Measurements from ENCODE around the gene OPRL1. TPM values are rescaled to one million over a fixed set of nuclear protein-coding genes. Genes with fewer than 3 reads are reported as not detected.
A peak's percentile ranks its signal among the peaks of the same experiment; 100 is the strongest.

The OPRL1 gene
- total and polyA plus RNA-seq, 2 of the 8 experiments (the other 6 are each of a cell fraction or from before 2014, with no cell fraction given): 0.63 to 0.98 TPM

GRCh38 chr20:64099086-64099786 lies 19.4 kb downstream of the OPRL1 start:
- H2BK15ac ChIP-seq (ENCODE audit: low read length): no peak overlapping the region
- H4K91ac ChIP-seq (replicated peaks; ENCODE audit: insufficient read length, low read length): no peak overlapping the region
- H3K36me3 ChIP-seq (ENCODE audit: control insufficient read depth in 2 of 4, insufficient read depth in 4 of 4, low read length in 3 of 4): no peaks in the 10 kb centered on the region
- peaks cover 0 to 3% of the 10 kb centered on the region in 2 experiments for H4K20me1 ChIP-seq (replicated peaks in 1 of 2; ENCODE audit: control insufficient read depth in 1 of 2, insufficient read depth in 2 of 2, low read length in 2 of 2)
- FAIRE-seq (no peak), DNase-seq (ENCODE audit: low read depth in 1 of 2, low spot score in 2 of 2) (no peak)
- no peak overlapping the region; a peak in 1 of 7 replicates for H3K9ac ChIP-seq (replicated peaks in 1 of 4; ENCODE audit: extremely low read depth in 1 of 4, low read depth in 3 of 4, low read length in 3 of 4)
- no peak overlapping the region for H3K14ac ChIP-seq (ENCODE audit: insufficient read length)
- H3K56ac ChIP-seq (replicated peaks; ENCODE audit: insufficient read length, low read depth, low read length): no peak overlapping the region
- H4K5ac ChIP-seq (ENCODE audit: insufficient read length, low read depth, low read length): no peak overlapping the region
- no peak overlapping the region for H3K4ac ChIP-seq (replicated peaks; ENCODE audit: insufficient read length, low read depth, low read length)
- H3K9me3 ChIP-seq (ENCODE audit: insufficient read depth in 2 of 2, low read depth in 1 of 2, low read length in 1 of 2): no peaks in the 10 kb centered on the region
- H2BK120ac ChIP-seq (replicated peaks; ENCODE audit: low read depth, low read length): no peak overlapping the region
- no peaks in the 10 kb centered on the region for H3K79me2 ChIP-seq (ENCODE audit: control insufficient read depth in 1 of 2, insufficient read depth in 2 of 2, low read length in 2 of 2)
- H2BK12ac ChIP-seq (ENCODE audit: low read depth, low read length): peak overlapping the region; percentile 27; the same call in 1 of the 2 replicates
- no peak overlapping the region for H3K27ac ChIP-seq (ENCODE audit: low read depth, low read length)
- peaks cover 2 to 26% (median 21%) of the 10 kb centered on the region in 4 experiments for H3K27me3 ChIP-seq (replicated peaks in 1 of 4; ENCODE audit: control insufficient read depth in 3 of 4, extremely low read depth in 1 of 4, insufficient read depth in 3 of 4, low read length in 3 of 4)
- no peak overlapping the region for H3K18ac ChIP-seq (ENCODE audit: extremely low read depth, low read length)
- no peak overlapping the region for H2BK5ac ChIP-seq (ENCODE audit: low read depth, low read length)
- H3K4me3 ChIP-seq (ENCODE audit: extremely low read depth in 1 of 4, insufficient read depth in 2 of 4, low read depth in 3 of 4, low read length in 4 of 4): no peak overlapping the region
- POLR2A ChIA-PET (ENCODE audit: partially characterized antibody): interaction anchor here (1.1 kb wide), 2 partner anchors 9 to 15 kb away, joined by 3 to 5 read pairs; partner anchors contain the start of gene LKAAEAR1
- no peak overlapping the region for H3K4me2 ChIP-seq (ENCODE audit: insufficient read depth in 1 of 2, low read depth in 2 of 2, low read length in 2 of 2)
- no peak overlapping the region for H2AFZ ChIP-seq (ENCODE audit: low read length)
- H3K79me1 ChIP-seq (ENCODE audit: low read depth, low read length): no peaks in the 10 kb centered on the region
- H4K8ac ChIP-seq (ENCODE audit: extremely low read depth, insufficient read depth, low read length): no peak overlapping the region; the same call in 1 of the 2 replicates
- 85% methylated on average over 21 of the region's 21 CpGs; no CpG with 5 or more reads in 1 of the 2 experiments for whole genome bisulfite sequencing, 2 experiments (ENCODE audit: extremely low coverage in 1 of 2, insufficient coverage in 1 of 2, insufficient read length in 1 of 2, insufficient replicate concordance in 2 of 2, low coverage in 1 of 2, low lambda C conversion rate in 2 of 2, missing lambda C conversion rate in 1 of 2)
- no peak overlapping the region for H2BK20ac ChIP-seq (ENCODE audit: low read length)
- H2AK5ac ChIP-seq (ENCODE audit: low read depth, low read length): no peak overlapping the region
- CTCF ChIA-PET (ENCODE audit: partially characterized antibody): interaction anchor here (0.6 to 5.0 kb wide), 11 partner anchors 7 to 160 kb away, joined by 3 to 41 read pairs (median 4); partner anchors contain the start of gene LKAAEAR1
- H3K23me2 ChIP-seq (ENCODE audit: low read depth, low read length): peaks cover 7% of the 10 kb centered on the region; the same call in 1 of the 2 replicates
- peaks cover 0 to 8% (median 3%) of the 10 kb centered on the region in 4 experiments; a peak in 3 of 7 replicates for H3K4me1 ChIP-seq (replicated peaks in 1 of 4; ENCODE audit: control insufficient read depth in 3 of 4, insufficient read depth in 4 of 4, low read length in 3 of 4)
- no peak overlapping the region for H3K23ac ChIP-seq (ENCODE audit: insufficient read length)
- TF ChIP-seq BRCA1 (IDR thresholded peaks at IDR 0.05; ENCODE audit: low read depth, low read length): no peak
- TF ChIP-seq SP1 (IDR thresholded peaks at IDR 0.05; ENCODE audit: low read depth, low read length): no peak
- no peak for TF ChIP-seq JUN (IDR thresholded peaks at IDR 0.05; ENCODE audit: low read depth, low read length)
- no peak for TF ChIP-seq CEBPB (IDR thresholded peaks at IDR 0.05; ENCODE audit: low read depth, low read length)
